Skeletal muscle satellite cell (primary cell): ENCODE data around the gene SUN1.
A peak's percentile ranks its signal among the peaks of the same experiment; 100 is the strongest.

Experiments
- H3K27me3 ChIP-seq: 2 replicates; pipeline ENCODE4 v1.7.0; 2013; ENCODE audit warnings: low read length; ENCODE audit not compliant: control insufficient read depth, insufficient read depth
- H3K36me3 ChIP-seq: 2 replicates; pipeline ENCODE4 v1.7.0; 2013; ENCODE audit warnings: mild to moderate bottlenecking, control low read depth, low read length; ENCODE audit not compliant: insufficient read depth
- H3K4me1 ChIP-seq: 2 replicates; pipeline ENCODE4 v1.7.0; 2013; ENCODE audit warnings: low read length; ENCODE audit not compliant: control insufficient read depth, insufficient read depth
- H3K4me2 ChIP-seq: 2 replicates; pipeline ENCODE4 v1.7.0; 2013; ENCODE audit warnings: mild to moderate bottlenecking, low read length
- H3K4me3 ChIP-seq: 2 replicates; pipeline ENCODE4 v1.7.0; 2013; ENCODE audit warnings: low read length
- H3K9ac ChIP-seq: 2 replicates; pipeline ENCODE4 v1.7.0; 2013; ENCODE audit warnings: mild to moderate bottlenecking, low read depth, low read length, moderate library complexity
- H3K9me3 ChIP-seq: replicated peaks from 2 replicates; pipeline ENCODE4 v1.7.0; 2013; ENCODE audit warnings: mild to moderate bottlenecking, control low read depth, low read length

SUN1 gene

DNA sequence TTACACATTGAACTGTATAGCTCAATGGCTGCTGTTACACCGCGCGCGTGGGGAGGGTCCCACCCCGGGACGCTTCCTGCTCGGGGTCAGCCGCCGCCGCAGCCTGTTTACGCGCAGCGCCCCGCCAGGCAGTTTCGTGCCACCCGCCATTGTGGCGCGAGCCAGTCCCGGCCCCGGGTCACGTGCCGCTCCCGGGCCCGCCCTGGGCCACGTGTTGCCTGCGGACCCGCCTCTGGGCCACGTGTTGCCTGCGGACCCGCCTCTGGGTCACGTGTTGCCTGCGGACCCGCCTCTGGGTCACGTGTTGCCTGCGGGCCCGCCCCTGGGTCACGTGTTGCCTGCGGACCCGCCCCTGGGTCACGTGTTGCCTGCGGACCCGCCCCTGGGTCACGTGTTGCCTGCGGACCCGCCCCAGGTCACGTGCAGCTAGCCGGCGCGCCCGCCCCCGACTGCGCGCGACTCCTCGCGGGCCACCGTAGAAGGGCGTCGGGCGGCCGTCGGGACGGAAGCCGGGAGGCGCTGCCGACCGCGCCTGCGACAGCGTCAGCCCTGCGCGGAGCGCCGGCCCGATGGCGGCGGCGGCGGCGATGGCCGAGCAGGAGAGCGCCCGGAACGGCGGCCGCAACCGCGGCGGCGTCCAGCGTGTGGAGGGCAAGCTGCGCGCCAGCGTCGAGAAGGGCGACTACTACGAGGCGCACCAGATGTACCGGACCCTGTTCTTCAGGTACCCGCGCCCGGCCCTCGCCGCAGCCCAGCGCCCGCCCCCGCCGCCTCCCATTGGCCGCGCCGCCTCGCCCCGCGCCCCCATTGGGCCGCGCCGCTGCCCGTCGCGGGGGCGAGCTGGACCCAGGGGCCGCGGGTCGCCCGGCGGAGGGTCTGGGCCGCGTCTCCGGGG is 44.0 kb downstream of the SUN1 start, which contains the start of gene GET4:
GET4 (plus strand) TSS at position 478 of the 895 bp plus-strand sequence; CDS start at position 570, 92 bp downstream.
- H3K4me1 ChIP-seq, result peaks cover 28% of the 10 kb centered on the region
- H3K36me3 ChIP-seq, result peaks cover 22% of the 10 kb centered on the region
- no peaks in the 10 kb centered on the region for H3K27me3 ChIP-seq
- H3K9me3 ChIP-seq, result no peaks in the 10 kb centered on the region
- peak within 1 kb of the TSS; percentile 88 for H3K9ac ChIP-seq
- H3K4me3 ChIP-seq, result peak within 1 kb of the TSS; percentile 99
- H3K4me2 ChIP-seq, result peak within 1 kb of the TSS; percentile 86

GRCh38 chr7:876972-877311 is 44.7 kb downstream of the SUN1 start:
- H3K27me3 ChIP-seq, result no peaks in the 10 kb centered on the region
- H3K36me3 ChIP-seq, result peaks cover 18% of the 10 kb centered on the region
- H3K4me3 ChIP-seq, result peak overlapping the region; percentile 99
- H3K9ac ChIP-seq, result peak overlapping the region; percentile 88
- H3K4me2 ChIP-seq, result peak overlapping the region; percentile 86
- H3K4me1 ChIP-seq, result peaks cover 28% of the 10 kb centered on the region
- H3K9me3 ChIP-seq, result no peaks in the 10 kb centered on the region

DNA sequence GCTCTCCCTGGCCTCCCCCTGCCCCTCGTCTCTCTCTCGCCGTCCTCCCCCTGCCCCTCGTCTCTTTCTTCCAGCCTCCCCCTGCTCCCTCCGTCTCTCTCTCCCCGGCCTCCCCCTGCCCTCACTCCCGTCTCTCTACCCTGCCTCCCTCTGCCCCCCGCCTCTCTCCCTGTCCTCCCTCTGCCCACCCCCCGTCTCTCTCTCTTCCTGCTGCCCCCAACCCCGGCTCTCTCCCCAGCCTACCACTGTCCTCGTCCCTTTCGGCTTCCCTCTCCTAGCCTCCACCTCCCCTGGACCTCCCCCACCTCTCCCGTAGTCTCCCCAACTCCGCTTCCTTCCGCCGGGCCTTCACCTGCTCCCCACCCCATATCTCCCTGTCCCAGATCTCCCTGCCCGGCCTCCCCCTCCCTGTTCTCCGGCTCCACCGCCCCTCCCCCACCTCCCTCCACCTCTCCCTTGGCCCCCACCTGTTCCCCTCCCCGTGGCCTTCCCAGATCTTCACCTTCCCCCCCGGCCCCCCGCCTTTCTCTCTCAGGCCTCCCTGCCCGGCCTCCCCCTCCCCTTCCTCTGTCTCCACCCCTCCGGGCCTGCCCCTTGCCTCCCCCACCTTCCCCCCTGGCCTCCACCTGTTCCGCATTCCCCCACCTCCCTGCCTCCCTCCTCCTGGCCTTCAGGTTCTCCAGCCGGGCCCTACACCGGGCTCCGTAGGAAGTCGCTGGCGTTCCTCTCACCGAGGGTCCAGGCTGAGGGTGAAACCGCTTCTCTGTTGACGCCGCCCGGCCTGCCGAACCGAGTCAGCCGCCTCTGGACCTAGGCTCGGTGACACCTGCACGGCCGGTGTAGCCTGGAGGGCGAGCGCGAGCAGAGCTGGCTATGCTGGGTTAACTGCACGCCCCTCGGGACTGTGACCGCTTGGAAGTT is 45.3 kb downstream of the SUN1 start:
- peaks cover 12% of the 10 kb centered on the region for H3K36me3 ChIP-seq

DNA sequence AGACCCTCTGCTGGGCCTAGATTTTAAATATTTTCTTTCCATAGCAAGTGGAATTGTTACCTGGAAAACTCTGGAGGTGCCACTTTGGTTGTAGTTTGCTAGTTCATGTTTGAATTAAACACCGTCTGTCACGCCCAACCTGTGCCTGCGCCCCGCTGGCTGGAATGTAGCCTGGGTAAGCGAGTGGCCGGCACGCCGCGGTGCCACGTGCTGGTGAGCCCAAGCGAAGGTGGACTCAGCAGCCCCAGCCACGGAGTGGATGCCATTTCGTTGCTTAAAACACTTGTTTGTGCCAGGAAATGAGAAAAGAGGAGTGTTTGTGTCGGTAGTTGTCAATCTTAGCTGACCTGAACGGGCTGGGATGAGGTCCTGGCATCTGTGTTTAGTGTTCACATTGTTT is 46.8 kb downstream of the SUN1 start:
- no peak overlapping the region for H3K9ac ChIP-seq
- peaks cover 25% of the 10 kb centered on the region for H3K4me1 ChIP-seq
- peak overlapping the region; percentile 19 for H3K4me3 ChIP-seq
- H3K36me3 ChIP-seq, result peaks cover 7% of the 10 kb centered on the region
- H3K4me2 ChIP-seq, result peak overlapping the region; percentile 44
- H3K9me3 ChIP-seq, result no peaks in the 10 kb centered on the region
- H3K27me3 ChIP-seq, result no peaks in the 10 kb centered on the region

More for the DNA sequence above, 45.3 kb downstream of the SUN1 start:
- H3K4me1 ChIP-seq, result peaks cover 28% of the 10 kb centered on the region
- H3K4me2 ChIP-seq, result peak overlapping the region; percentile 94
- no peaks in the 10 kb centered on the region for H3K27me3 ChIP-seq
- H3K9ac ChIP-seq, result peak overlapping the region; percentile 88
- peak overlapping the region; percentile 99 for H3K4me3 ChIP-seq
- H3K9me3 ChIP-seq, result no peaks in the 10 kb centered on the region

- H3K27me3 ChIP-seq, result no peaks in the 10 kb centered on the region
- no peak overlapping the region for H3K4me2 ChIP-seq
- H3K4me1 ChIP-seq, result peaks cover 25% of the 10 kb centered on the region
- H3K36me3 ChIP-seq, result peaks cover 7% of the 10 kb centered on the region
- H3K9ac ChIP-seq, result no peak overlapping the region
- no peaks in the 10 kb centered on the region for H3K9me3 ChIP-seq
- no peak overlapping the region for H3K4me3 ChIP-seq
Measured at GRCh38 chr7:879706-880105, 47.4 kb downstream of the SUN1 start.

DNA sequence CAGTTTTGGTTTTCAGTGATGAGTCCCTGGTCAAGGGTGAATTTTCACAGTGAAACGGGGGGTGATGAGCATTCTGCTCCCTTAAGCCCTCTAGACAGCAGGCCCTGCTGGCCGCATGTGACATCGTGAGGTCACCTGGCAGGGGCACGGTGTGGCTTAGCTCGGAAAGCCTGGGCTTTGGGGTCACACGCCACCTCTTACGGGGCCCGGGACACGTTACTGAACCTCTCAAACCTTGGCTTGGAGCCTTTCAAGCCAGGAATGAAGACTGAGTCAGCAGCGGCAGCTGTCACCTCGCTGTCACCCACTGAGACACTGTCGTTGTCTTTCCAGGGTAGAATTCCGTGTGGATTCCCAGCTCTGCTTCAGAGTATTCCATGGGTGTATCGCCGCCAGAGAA is 48.2 kb downstream of the SUN1 start:
- H3K27me3 ChIP-seq, result no peaks in the 10 kb centered on the region
- no peak overlapping the region for H3K9ac ChIP-seq
- H3K36me3 ChIP-seq, result peaks cover 4% of the 10 kb centered on the region
- H3K9me3 ChIP-seq, result no peaks in the 10 kb centered on the region
- peak overlapping the region; percentile 48 for H3K4me3 ChIP-seq
- H3K4me1 ChIP-seq, result peaks cover 25% of the 10 kb centered on the region
- peak overlapping the region; percentile 70 for H3K4me2 ChIP-seq

GRCh38 chr7:881441-882234 is 49.4 kb downstream of the SUN1 start:
- Histone ChIP-seq H3K9me3 (no peaks in the 10 kb centered on the region), H3K36me3 (peaks cover 12% of the 10 kb centered on the region), H3K4me3 (no peak overlapping the region), H3K27me3 (no peaks in the 10 kb centered on the region), H3K9ac (no peak overlapping the region), H3K4me2 (no peak overlapping the region), H3K4me1 (peaks cover 25% of the 10 kb centered on the region)

DNA sequence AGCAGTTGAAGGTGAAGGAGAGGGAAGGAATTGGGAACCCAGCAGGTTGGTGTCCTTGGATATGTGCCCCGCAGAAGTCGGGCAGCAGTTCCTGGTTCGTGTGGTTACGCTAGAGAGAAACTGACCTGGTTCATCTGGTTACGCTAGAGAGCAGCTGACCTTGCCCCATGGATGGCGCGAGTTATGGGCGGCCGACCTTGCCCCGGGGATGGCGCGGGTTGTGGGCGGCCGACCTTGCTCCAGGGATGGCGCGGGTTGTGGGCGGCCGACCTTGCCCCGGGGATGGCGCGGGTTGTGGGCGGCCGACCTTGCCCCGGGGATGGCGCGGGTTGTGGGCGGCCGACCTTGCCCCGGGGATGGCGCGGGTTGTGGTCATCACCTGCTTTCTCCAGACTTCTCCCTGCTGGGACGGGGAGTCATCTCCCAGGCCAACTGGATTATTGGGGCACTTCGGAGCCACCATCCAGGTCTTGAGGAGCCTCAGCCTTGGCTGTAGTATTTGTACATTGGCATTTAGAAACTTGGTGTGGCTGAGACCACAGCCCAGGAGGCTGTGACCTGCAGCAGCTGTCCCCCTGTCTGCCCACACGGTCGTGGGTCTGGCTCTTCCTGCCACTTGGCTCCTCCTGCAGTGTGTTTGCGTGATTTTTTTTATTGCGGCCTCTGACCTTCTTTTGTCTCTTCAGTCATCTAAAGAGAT is 50.2 kb downstream of the SUN1 start:
- no peak overlapping the region for H3K4me2 ChIP-seq
- H3K9ac ChIP-seq, result no peak overlapping the region
- peaks cover 18% of the 10 kb centered on the region for H3K36me3 ChIP-seq
- no peaks in the 10 kb centered on the region for H3K27me3 ChIP-seq
- no peak overlapping the region for H3K4me3 ChIP-seq
- no peaks in the 10 kb centered on the region for H3K9me3 ChIP-seq
- H3K4me1 ChIP-seq, result peaks cover 25% of the 10 kb centered on the region

GRCh38 chr7:883055-884021 is 51.1 kb downstream of the SUN1 start:
- peaks cover 20% of the 10 kb centered on the region for H3K4me1 ChIP-seq
- H3K36me3 ChIP-seq, result peaks cover 22% of the 10 kb centered on the region
- H3K9ac ChIP-seq, result no peak overlapping the region
- H3K4me2 ChIP-seq, result no peak overlapping the region
- no peaks in the 10 kb centered on the region for H3K9me3 ChIP-seq
- no peak overlapping the region for H3K4me3 ChIP-seq
- no peaks in the 10 kb centered on the region for H3K27me3 ChIP-seq
